ENCODE measurements around the gene CKAP5.

- TF ChIP-seq, protein P1, sequence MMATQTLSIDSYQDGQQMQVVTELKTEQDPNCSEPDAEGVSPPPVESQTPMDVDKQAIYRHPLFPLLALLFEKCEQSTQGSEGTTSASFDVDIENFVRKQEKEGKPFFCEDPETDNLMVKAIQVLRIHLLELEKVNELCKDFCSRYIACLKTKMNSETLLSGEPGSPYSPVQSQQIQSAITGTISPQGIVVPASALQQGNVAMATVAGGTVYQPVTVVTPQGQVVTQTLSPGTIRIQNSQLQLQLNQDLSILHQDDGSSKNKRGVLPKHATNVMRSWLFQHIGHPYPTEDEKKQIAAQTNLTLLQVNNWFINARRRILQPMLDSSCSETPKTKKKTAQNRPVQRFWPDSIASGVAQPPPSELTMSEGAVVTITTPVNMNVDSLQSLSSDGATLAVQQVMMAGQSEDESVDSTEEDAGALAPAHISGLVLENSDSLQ (IDR thresholded peaks at IDR 0.05) = no peak
- TF ChIP-seq FOXM1 (IDR thresholded peaks at IDR 0.05; ENCODE audit: borderline replicate concordance) (no peak), SUZ12 (IDR thresholded peaks at IDR 0.05) (no peak), ELF4 (IDR thresholded peaks at IDR 0.05) (no peak), BHLHE40 (IDR thresholded peaks at IDR 0.05; ENCODE audit: borderline replicate concordance) (no peak), SP1 (IDR thresholded peaks at IDR 0.05) (no peak), CTBP1 (IDR thresholded peaks at IDR 0.05; ENCODE audit: borderline replicate concordance) (no peak), HDGF (IDR thresholded peaks at IDR 0.05; ENCODE audit: borderline replicate concordance) (no peak), NFRKB (IDR thresholded peaks at IDR 0.05) (no peak), FOXA1 (IDR thresholded peaks at IDR 0.05) (no peak), TARDBP (IDR thresholded peaks at IDR 0.05) (no peak), L3MBTL2 (conservative IDR thresholded peaks at IDR 0.05) (no peak), ZNF384 (IDR thresholded peaks at IDR 0.05) (no peak)
Measured at GRCh38 chr11:46693597-46694012, 152.5 kb downstream of the CKAP5 start.
